HG02938 (cell line): ENCODE data around the gene SYT17.

Experiments
- ATAC-seq: cut with Tn5 transposase; IDR thresholded peaks from one replicate; pipeline ENCODE4 v1.9.1; 2021; ENCODE audit warnings: mild to moderate bottlenecking, moderate library complexity; ENCODE audit not compliant: unreplicated experiment

The SYT17 gene

GRCh38 chr16:19245326-19245925 is 77.4 kb downstream of the SYT17 start:
- no peak for ATAC-seq

GRCh38 chr16:19252904-19253303 is 84.9 kb downstream of the SYT17 start:
- ATAC-seq: no peak

GRCh38 chr16:19254611-19255010 is 86.6 kb downstream of the SYT17 start:
- ATAC-seq: no peak

DNA sequence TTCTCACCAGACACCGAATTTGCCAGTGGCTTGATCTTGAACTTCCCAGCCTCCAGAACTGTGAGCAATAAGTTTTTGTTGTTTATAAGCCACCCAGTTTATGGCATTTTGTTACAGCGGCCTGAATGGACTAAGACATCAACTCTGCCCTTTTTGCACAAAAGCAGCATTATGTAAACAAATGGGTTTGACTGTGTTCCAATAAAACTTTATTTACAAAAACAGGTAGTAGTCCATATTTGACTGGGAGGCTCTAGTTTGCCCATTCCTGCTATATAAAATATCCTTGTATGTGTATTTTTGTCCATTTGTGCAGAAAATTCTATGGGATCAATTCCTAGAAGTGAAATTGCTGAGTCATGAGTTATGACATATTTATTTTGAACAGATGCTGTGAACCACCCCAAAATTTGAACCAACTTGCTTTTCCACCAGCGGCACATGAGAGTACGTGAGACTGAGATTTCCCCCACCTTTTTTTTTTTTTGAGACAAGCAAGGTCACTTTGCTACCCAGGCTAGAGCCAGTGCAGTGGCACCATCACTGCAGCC is 96.2 kb downstream of the SYT17 start:
- no peak for ATAC-seq

GRCh38 chr16:19265380-19265930 is 97.4 kb downstream of the SYT17 start:
- no peak for ATAC-seq

DNA sequence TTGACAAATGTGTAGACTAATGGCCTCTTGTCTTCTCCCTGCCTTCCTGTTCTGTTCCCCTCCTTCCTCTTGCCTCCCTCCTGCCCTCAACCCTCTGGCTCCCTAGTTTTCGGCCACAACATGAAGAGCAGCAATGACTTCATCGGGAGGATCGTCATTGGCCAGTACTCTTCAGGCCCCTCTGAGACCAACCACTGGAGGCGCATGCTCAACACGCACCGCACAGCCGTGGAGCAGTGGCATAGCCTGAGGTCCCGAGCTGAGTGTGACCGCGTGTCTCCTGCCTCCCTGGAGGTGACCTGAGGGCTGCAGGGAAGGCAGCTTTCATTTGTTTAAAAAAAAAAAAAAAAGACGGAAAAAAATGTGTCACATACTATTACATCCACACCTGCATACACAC is 98.7 kb downstream of the SYT17 start:
- no peak for ATAC-seq

DNA sequence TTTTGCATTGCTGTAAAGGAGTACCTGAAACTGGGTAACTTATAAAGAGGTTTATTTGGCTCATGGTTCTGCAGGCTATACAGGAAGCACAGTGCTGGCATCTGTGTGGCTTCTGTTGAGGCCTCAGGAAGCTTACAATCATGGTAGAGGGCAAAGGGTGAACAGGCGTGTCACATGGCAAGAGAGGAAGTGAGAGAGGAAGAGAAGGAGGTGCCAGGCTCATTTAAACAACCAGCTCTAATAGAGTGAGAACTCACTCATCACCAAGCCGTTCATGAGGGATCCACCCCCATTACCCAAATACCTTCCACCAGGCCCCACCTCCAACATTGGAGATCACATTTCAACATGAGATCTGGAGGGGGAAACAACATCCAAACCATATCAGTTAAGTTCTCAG is 101.1 kb downstream of the SYT17 start:
- ATAC-seq: no peak

GRCh38 chr16:19274165-19274797 is 106.2 kb downstream of the SYT17 start:
- no peak for ATAC-seq

- ATAC-seq: no peak
These were observed 110.4 kb downstream of the SYT17 start for GRCh38 chr16:19278403-19278802.

DNA sequence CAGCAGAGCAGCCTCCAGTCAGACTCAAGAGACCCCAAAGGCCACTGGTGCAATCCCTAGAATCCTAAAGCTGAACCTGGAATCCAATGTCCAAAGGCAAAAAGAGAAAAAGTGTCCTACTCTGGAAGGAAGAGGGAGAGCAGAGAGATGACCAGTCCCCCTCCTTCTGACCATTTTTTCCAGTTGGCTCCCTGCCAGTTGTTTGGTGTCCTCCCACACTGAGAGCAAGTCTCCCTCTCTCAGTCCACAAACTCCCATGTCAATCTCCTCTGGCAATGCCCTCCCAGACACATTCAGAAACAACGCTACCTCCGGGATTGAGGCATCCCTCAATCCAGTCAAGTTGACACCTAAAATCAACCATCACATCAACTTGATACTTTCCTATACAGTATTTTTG is 113.2 kb downstream of the SYT17 start:
- ATAC-seq: no peak

DNA sequence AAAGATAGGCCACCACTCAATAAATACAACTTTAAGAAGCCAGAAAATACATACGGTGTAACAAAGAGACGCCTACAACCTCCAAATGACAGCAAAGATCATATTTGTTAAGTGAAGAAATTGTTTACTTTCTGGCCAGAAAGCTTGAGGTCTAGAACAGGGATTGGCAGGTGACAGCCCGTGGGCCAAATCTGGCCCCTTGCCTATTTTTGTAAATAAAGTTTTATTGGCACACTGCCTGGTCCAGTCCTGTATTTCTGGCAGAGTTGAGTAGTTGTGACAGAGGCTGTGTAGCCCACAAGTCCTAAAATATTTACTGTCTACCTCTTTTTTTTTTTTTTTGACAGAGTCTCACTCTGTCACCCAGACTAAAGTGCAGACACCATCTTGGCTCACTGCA is 114.1 kb downstream of the SYT17 start:
- ATAC-seq: no peak

- no peak for ATAC-seq
These were observed 115.6 kb downstream of the SYT17 start for GRCh38 chr16:19283637-19284036.

- no peak for ATAC-seq
These were observed 116.2 kb downstream of the SYT17 start for GRCh38 chr16:19284207-19284606.

- ATAC-seq: no peak
These were observed 117.4 kb downstream of the SYT17 start, which contains the start of gene CLEC19A for GRCh38 chr16:19285431-19285830. TSS of gene CLEC19A (plus strand) at chr16:19285731. CDS start at chr16:19285852, 121 bp downstream.

- ATAC-seq: no peak
These were observed 118.8 kb downstream of the SYT17 start for GRCh38 chr16:19286827-19287226.

GRCh38 chr16:19287241-19287640 is 119.2 kb downstream of the SYT17 start:
- ATAC-seq: no peak

GRCh38 chr16:19288872-19289799 is 121.1 kb downstream of the SYT17 start:
- ATAC-seq: no peak

DNA sequence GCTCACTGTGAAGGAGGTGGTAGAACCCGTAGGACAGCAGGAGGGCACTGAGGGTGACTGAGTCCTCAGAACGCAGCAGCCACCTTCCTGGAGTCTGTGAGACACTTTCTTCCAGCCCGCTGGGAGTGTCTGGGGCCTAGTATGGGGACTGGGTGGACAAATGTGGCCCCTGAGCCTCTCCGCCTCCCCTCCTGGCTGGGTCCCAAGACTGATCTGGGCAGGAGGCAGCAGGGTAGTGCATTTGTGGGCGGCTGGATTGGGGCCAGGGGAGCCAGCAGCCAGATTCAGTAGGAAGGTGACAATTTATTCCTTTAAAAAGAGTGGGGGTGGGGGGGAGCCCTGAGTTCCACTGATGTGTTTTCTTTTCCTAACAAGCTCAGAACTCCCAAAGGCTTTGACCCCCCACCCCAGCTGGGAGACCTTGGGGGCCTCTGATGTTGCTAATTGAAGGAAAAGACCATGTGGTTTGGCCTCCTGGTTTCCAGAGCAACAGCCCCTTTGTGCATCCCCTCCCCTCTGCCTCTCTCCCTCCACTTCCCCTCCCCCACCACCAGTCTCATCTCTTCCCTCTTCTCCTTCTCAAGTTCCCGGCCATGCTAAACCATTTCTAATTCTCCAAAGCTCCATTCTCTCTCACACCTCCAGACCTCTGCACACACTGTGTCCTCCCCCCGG is 121.9 kb downstream of the SYT17 start:
- ATAC-seq: no peak

- no peak for ATAC-seq
These were observed 122.8 kb downstream of the SYT17 start for GRCh38 chr16:19290860-19291259.

GRCh38 chr16:19291475-19291874 is 123.4 kb downstream of the SYT17 start:
- ATAC-seq: no peak

DNA sequence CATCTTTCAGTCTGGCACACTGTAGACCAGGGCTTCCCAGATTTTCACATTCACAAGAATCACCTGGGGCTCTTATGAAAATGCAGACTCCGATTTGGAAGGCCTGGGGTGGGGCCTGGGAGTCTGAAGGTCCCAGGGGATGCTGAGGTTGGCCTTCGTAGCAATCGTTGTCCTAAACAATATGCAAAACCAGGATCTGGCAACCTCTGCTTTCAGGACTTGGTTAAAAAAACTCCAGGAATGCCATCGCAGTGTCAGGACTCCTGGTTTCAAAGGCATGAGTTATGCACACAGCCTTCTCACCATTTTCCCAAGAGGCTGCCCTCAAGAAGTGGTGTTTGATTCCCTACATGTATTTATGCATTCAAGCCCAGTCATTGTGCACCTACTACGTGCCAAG is 124.1 kb downstream of the SYT17 start:
- ATAC-seq: no peak
